HG03457 (cell line): ENCODE data around the gene UBXN2A.
"Not testable (repeated sequence)": the region's sequence is repeated elsewhere in the genome, so short reads cannot be mapped to it uniquely, and the experiment has no call there.

Experiments
- ATAC-seq: cut with Tn5 transposase; IDR thresholded peaks from one replicate; pipeline ENCODE4 v1.9.1; 2021; ENCODE audit warnings: moderate number of reproducible peaks; ENCODE audit not compliant: unreplicated experiment

Gene UBXN2A

GRCh38 chr2:24043133-24043532 is 102.9 kb downstream of the UBXN2A start:
- not testable (repeated sequence) for ATAC-seq

- no peak for ATAC-seq
Observed at GRCh38 chr2:24045511-24046508, 105.5 kb downstream of the UBXN2A start.

- no peak for ATAC-seq
Observed at GRCh38 chr2:24046599-24046929, 106.3 kb downstream of the UBXN2A start.

- ATAC-seq = peak; percentile 96
Observed at GRCh38 chr2:24046930-24047702, 106.9 kb downstream of the UBXN2A start, which contains the start of gene WDCP. WDCP (minus strand) TSS chr2:24047391; CDS start chr2:24039494, 7,897 bp downstream.

- no peak for ATAC-seq
Observed at GRCh38 chr2:24047703-24048033, 107.4 kb downstream of the UBXN2A start.

- no peak for ATAC-seq
Observed at GRCh38 chr2:24048769-24049484, 108.7 kb downstream of the UBXN2A start.

- ATAC-seq = no peak
Observed at GRCh38 chr2:24049485-24050021, 109.3 kb downstream of the UBXN2A start, which contains the start of gene FKBP1B. FKBP1B (plus strand) TSS chr2:24049741; CDS start chr2:24049850, 109 bp downstream.

GRCh38 chr2:24050041-24050979 is 110.0 kb downstream of the UBXN2A start:
- no peak for ATAC-seq

- no peak for ATAC-seq
Observed at GRCh38 chr2:24051833-24052232, 111.6 kb downstream of the UBXN2A start.

- ATAC-seq = no peak
Observed at GRCh38 chr2:24052951-24053350, 112.7 kb downstream of the UBXN2A start.
